PC-3 (cell line): ENCODE measurements around the gene PBLD. TPM values are rescaled to one million over a fixed set of nuclear protein-coding genes. Genes with fewer than 3 reads are reported as not detected.

ENCODE experiments used
- ATAC-seq: fragments of 200-7000 bp; cut with Tn5 transposase; 2 replicates; pipeline ENCODE4 v1.9.1; 2020; ENCODE audit warnings: mild to moderate bottlenecking, moderate library complexity
- BruUV-seq: library from RNA; stranded (reverse); fragments of 400-500 nt; replicated peaks from 2 replicates; lab custom pipeline; 2021; lab: Mats Ljungman, UMichigan
- CTCF ChIA-PET: fragments of 300-600 bp; sonication (Branson Sonifier 250); formaldehyde crosslinking; loops from one replicate; lab custom pipeline; 2022; ENCODE audit warnings: antibody characterized with exemption; lab: Charles Lee
- POLR2A ChIA-PET: fragments of 300-600 bp; sonication (Branson Sonifier 250); formaldehyde crosslinking; loops from one replicate; lab custom pipeline; 2022; ENCODE audit warnings: antibody characterized with exemption; ENCODE audit not compliant: unreplicated experiment; lab: Charles Lee
- DNase-seq: peaks from one replicate; pipeline ENCODE4 v3.0.0-alpha.2; 2015
- H2AFZ ChIP-seq: fragments of 300-600 bp; sonication (generic); 2 replicates; pipeline ENCODE4 v1.6.0; 2016; ENCODE audit warnings: antibody characterized with exemption, low read length
- H3F3A ChIP-seq: fragments of 300-600 bp; sonication (generic); one replicate; pipeline ENCODE4 v1.6.0; 2017; ENCODE audit warnings: antibody characterized with exemption, low read length, control low read depth, mild to moderate bottlenecking; ENCODE audit not compliant: unreplicated experiment
- H3K27ac ChIP-seq: fragments of 300-600 bp; sonication (generic); 2 replicates; pipeline ENCODE4 v1.5.1; 2016; ENCODE audit warnings: mild to moderate bottlenecking, low read length
- H3K27me3 ChIP-seq: fragments of 300-600 bp; sonication (generic); 2 replicates; pipeline ENCODE4 v1.6.1; 2016; ENCODE audit warnings: low read length, mixed read lengths
- H3K36me3 ChIP-seq: fragments of 300-600 bp; sonication (generic); 2 replicates; pipeline ENCODE4 v1.6.1; 2016; ENCODE audit warnings: low read depth, mixed run types, low read length, mixed read lengths
- H3K4me1 ChIP-seq: fragments of 300-600 bp; sonication (generic); 2 replicates; pipeline ENCODE4 v1.5.1; 2016; ENCODE audit warnings: low read length; ENCODE audit not compliant: insufficient read depth
- H3K4me2 ChIP-seq: fragments of 300-600 bp; sonication (generic); 2 replicates; pipeline ENCODE4 v1.6.0; 2016; ENCODE audit warnings: low read length
- H3K4me3 ChIP-seq: fragments of 300-600 bp; sonication (generic); 2 replicates; pipeline ENCODE4 v1.5.1; 2016; ENCODE audit warnings: mild to moderate bottlenecking, low read length, mixed read lengths
- H3K79me2 ChIP-seq: fragments of 300-600 bp; sonication (generic); 2 replicates; pipeline ENCODE4 v1.6.1; 2017; ENCODE audit warnings: low read length, mixed read lengths
- H3K9ac ChIP-seq: fragments of 300-600 bp; sonication (generic); 2 replicates; pipeline ENCODE4 v1.6.0; 2016; ENCODE audit warnings: mild to moderate bottlenecking, low read length
- H3K9me2 ChIP-seq: fragments of 300-600 bp; sonication (generic); replicated peaks from 2 replicates; pipeline ENCODE4 v1.6.1; 2016; ENCODE audit warnings: mixed run types, low read length, mixed read lengths
- H3K9me3 ChIP-seq: fragments of 300-600 bp; sonication (generic); 2 replicates; pipeline ENCODE4 v1.6.1; 2016; ENCODE audit warnings: low read length, mixed read lengths
- H4K20me1 ChIP-seq: fragments of 300-600 bp; sonication (generic); 2 replicates; pipeline ENCODE4 v1.6.1; 2016; ENCODE audit warnings: low read length, mixed read lengths
- CTCF ChIP-seq: fragments of 300-600 bp; sonication (generic); conservative IDR thresholded peaks from 2 replicates; pipeline ENCODE4 v1.5.1; 2017; ENCODE audit warnings: antibody characterized with exemption, low read depth, mild to moderate bottlenecking, low read length
- EZH2 ChIP-seq: fragments of 300-600 bp; sonication (generic); IDR thresholded peaks from one replicate; pipeline ENCODE4 v1.6.1; 2017; ENCODE audit warnings: antibody characterized with exemption, mild to moderate bottlenecking, low read length; ENCODE audit not compliant: unreplicated experiment
- EZH2phosphoT487 ChIP-seq: fragments of 300-600 bp; sonication (generic); IDR thresholded peaks from 2 replicates; pipeline ENCODE4 v1.6.1; 2018; ENCODE audit warnings: mild to moderate bottlenecking, antibody characterized with exemption, low read length, borderline replicate concordance
- intact Hi-C: fragments of 100-400 bp; cut with micrococcal nuclease; formaldehyde crosslinking; loops from 2 replicates; pipeline ENCODE4 v1.9.0; 2023
- total RNA-seq: library from RNA; depleted of rRNA; stranded (reverse); fragments of >200 nt; gene quantifications from 2 replicates; pipeline ENCODE4 v1.2.3, GENCODE V29; 2014

Gene PBLD
- total RNA-seq, 1 experiment from 2014 or later, result 1.1 TPM

DNA sequence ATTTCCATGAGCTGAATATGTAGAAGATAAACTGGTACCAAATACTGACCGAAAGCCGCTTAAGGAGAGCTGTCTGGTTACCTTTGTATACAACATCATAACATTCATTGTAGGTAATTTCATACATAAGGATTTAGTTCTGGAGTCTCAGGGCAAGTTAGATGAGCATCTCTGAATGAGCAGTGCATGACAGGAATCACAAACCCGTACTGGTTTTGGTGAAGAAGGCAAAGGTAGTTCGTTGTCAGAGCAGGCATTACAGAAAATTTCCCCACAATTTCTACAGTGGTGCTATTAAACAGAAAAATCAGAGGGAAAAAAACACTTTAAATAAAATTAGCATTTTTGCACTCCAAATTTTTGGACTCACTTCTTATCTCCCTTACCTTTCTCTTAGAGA, 12.9 kb upstream of the PBLD start:
- CTCF ChIA-PET, result no interaction called here
- H3K9ac ChIP-seq, result no peak overlapping the region
- no TSS peak for BruUV-seq

DNA sequence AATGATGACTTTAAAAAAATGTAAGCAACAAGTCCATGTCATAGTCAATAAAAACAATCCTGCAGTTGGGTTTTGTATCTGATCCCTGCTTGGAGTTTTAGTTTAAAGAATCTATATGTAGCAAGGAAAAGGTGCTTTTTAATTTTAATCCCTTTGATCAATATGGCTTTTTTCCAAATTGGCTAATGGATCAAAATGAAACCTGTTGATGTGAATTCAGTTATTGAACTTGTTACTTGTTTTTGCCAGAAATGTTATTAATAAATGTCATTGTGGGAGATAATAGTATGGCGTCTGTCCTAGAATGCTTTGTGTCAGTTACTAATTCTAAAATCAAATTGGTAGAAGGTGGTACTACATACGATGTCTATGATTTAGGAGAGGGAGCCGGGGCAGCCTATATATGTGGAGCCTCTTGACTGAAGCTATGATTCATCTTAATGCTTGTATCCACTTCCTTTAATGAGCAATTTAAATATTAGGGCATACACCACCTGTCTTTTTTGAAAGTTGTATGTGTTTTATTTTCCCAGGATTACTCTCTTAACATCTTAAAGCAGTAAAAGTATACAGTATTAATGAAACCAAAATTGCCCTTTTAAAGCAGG, 10.3 kb upstream of the PBLD start:
- peaks cover 53% of the 10 kb centered on the region for H3K79me2 ChIP-seq
- no peak for TF ChIP-seq CTCF
- TF ChIP-seq EZH2, result no peak
- no peak for TF ChIP-seq EZH2phosphoT487
- no peaks in the 10 kb centered on the region for H3K27me3 ChIP-seq
- H3F3A ChIP-seq, result peaks cover 51% of the 10 kb centered on the region
- DNase-seq (peak; percentile 32), ATAC-seq (peak; percentile 35; the same call in 1 of the 2 replicates)
- BruUV-seq, result no TSS peak
- no peaks in the 10 kb centered on the region for H3K9me2 ChIP-seq
- CTCF ChIA-PET, result interaction anchor here (0.6 kb wide), 1 partner anchor 130 kb away, joined by 3 read pairs; no protein-coding TSS in a partner anchor
- H3K9me3 ChIP-seq, result no peaks in the 10 kb centered on the region
- H3K4me1 ChIP-seq, result no peaks in the 10 kb centered on the region
- no peak overlapping the region for H3K4me2 ChIP-seq
- POLR2A ChIA-PET, result no interaction called here
- H2AFZ ChIP-seq, result no peak overlapping the region
- H3K36me3 ChIP-seq, result peaks cover 75% of the 10 kb centered on the region
- no peak overlapping the region for H3K4me3 ChIP-seq
- no peak overlapping the region for H3K27ac ChIP-seq
- no peak overlapping the region for H3K9ac ChIP-seq
- intact Hi-C loops, result no loop called here
- H4K20me1 ChIP-seq, result peaks cover 54% of the 10 kb centered on the region

More for the DNA sequence above, 12.9 kb upstream of the PBLD start:
- Histone ChIP-seq H3K36me3 (peaks cover 53% of the 10 kb centered on the region), H3K4me3 (no peak overlapping the region), H3F3A (peaks cover 51% of the 10 kb centered on the region), H3K9me2 (no peaks in the 10 kb centered on the region), H3K9me3 (no peaks in the 10 kb centered on the region), H3K4me1 (no peaks in the 10 kb centered on the region), H4K20me1 (peaks cover 28% of the 10 kb centered on the region), H3K79me2 (peaks cover 27% of the 10 kb centered on the region), H3K27me3 (no peaks in the 10 kb centered on the region), H3K27ac (no peak overlapping the region), H2AFZ (no peak overlapping the region), H3K4me2 (no peak overlapping the region)
- POLR2A ChIA-PET, result no interaction called here
- DNase-seq (no peak), ATAC-seq (no peak)
- intact Hi-C loops, result no loop called here
- TF ChIP-seq CTCF, result no peak
- no peak for TF ChIP-seq EZH2phosphoT487
- TF ChIP-seq EZH2, result no peak

GRCh38 chr10:68340358-68341080, 7.8 kb upstream of the PBLD start:
- ChIA-PET CTCF (no interaction called here), POLR2A (no interaction called here)
- peaks cover 97% of the 10 kb centered on the region for H3K36me3 ChIP-seq
- H3K4me1 ChIP-seq, result peaks cover 16% of the 10 kb centered on the region
- no peak for DNase-seq
- H3F3A ChIP-seq, result peaks cover 35% of the 10 kb centered on the region
- TF ChIP-seq CTCF (no peak), EZH2 (no peak), EZH2phosphoT487 (no peak)
- peaks cover 78% of the 10 kb centered on the region for H3K79me2 ChIP-seq
- ATAC-seq, result no peak
- H3K4me3 ChIP-seq, result no peak overlapping the region
- no peaks in the 10 kb centered on the region for H3K9me3 ChIP-seq
- H2AFZ ChIP-seq, result no peak overlapping the region
- H3K27me3 ChIP-seq, result no peaks in the 10 kb centered on the region
- peaks cover 79% of the 10 kb centered on the region for H4K20me1 ChIP-seq
- intact Hi-C loops, result no loop called here
- H3K27ac ChIP-seq, result no peak overlapping the region
- H3K9me2 ChIP-seq, result no peaks in the 10 kb centered on the region
- BruUV-seq, result no TSS peak
- H3K9ac ChIP-seq, result no peak overlapping the region
- no peak overlapping the region for H3K4me2 ChIP-seq
